ENCODE data around the gene NUDT17.

NUDT17 gene

DNA sequence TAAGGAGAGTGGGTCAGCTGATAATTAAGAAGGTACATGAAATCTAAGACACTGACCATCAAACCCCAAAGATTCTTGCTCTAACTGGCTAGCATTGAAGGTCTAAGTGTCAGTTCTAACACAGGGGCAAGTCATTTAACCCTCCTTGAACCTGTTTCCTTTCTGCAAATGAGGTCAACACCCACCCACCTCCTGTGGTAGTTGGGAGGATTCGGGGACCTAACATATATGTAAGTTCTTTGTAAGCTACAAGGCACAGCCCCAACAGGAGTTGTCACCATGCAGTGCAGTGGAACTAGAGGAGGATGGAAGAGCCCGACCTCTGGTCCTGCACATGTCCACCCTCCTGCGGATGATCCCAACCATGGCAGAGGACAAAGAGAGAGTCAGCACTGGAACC is 2.4 kb downstream of the NUDT17 start:
- no peak for DNase-seq (ENCODE audit: low read depth)

DNA sequence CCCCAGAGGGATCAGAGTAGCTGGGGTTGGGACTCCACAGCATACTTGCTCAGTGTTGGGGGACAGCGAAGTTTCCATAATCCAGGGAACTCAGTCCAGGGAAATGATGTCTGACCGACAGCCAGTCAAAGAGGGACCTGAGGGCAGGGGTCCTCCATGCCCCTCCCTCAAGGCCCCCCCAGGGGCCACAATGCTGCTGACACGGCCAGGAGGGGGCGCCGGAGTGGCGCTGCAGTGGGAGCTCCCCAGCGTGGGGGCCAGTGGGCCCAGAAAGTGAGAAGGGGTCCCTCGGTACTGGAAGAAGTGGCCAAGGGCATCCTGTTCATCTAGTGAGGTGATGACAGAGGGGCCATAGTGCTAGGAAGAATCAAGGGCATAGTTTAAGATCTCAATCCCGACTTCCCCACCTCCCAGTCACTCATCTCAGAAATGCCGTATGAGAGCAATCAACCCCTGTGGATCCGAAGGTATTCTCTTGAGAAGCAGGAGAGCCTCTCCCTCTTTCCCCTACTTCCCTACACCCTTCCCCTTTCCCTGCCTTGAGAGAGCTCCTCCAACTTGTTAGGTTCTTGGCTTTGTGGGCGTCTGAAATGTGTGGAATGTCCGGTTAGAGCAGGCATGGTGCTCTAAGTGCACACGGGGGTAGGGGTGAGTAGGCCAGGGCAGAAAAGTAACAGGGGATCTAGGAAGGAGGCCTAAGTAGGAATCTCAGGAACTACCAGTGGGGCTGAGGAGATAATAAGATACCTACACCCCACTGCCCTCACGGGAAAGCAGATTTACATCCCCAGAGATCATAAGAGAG is 4.1 kb downstream of the NUDT17 start:
- DNase-seq (ENCODE audit: low read depth) = no peak

GRCh38 chr1:145855426-145855948 is 10.1 kb downstream of the NUDT17 start:
- DNase-seq (ENCODE audit: low read depth) = no peak

GRCh38 chr1:145857170-145857569 is 11.7 kb downstream of the NUDT17 start:
- DNase-seq (ENCODE audit: low read depth) = no peak

DNA sequence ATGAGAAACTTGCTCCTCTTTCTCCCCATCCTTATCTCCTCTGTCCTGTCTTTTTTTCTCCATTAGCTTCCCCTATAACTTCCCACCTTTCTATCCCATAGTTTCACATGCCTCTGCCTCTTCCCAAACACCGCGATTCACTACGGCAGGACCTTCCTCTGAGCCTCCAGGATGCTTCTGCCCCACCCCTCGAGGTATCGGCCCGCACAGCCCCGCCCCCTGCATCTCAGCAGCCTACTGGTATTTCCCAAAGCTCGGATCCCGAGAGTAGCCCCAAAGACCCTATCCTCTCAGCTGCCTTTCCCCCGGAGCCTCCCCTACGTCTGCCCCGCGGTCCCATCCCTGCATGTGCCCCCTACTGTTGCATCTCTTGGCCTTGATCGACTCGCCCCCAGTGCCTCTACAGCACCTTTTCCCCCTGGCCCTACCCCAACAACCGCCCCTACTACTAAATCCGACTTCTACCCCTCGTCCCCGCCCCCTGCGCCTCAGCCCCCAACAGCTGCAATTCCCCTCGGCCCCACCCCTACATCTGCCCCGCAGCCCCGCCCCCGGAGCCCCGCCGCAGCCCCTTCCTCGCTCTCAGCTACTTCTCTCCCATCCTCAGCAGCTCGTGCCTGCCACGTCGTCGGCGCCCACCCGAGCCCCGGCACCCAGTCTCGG is 12.9 kb downstream of the NUDT17 start:
- peak; percentile 27 for DNase-seq (ENCODE audit: low read depth)

GRCh38 chr1:145858901-145859490 is 13.6 kb downstream of the NUDT17 start, which contains the start of gene PIAS3:
Gene PIAS3, minus strand, starts transcription at chr1:145859081. Its CDS starts 91 bp downstream, at chr1:145858990.
- DNase-seq (ENCODE audit: low read depth) = peak; percentile 71

DNA sequence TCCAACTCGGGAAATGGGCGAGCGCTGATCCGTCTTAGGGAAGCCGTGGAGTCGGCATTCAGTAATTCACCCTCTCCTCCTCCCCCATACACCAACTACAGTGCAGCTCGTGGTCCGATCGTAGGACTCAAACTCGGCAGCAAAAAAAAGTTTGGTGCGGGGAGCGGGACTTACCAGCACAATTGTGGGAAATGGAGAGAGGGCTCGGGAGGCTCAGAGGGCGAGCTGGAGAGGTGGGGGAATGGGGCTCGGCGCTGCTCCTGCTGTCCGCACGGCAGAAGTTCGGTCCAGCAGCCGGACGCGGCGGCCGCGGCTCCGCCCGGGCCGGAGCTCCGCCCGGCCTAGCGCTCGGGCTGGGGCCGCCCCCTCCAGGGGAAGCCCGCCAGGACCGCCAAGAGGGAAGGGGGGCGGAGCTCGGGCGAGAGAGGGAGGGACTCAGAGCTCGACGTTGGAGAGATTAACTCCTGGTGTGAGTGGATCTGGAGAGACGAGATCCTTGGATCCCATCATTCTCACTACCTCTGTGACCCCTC is 14.1 kb downstream of the NUDT17 start:
- peak; percentile 58 for DNase-seq (ENCODE audit: low read depth)

GRCh38 chr1:145863282-145864018 is 18.0 kb downstream of the NUDT17 start:
- no peak for DNase-seq (ENCODE audit: low read depth)

GRCh38 chr1:145868232-145868631 is 22.8 kb downstream of the NUDT17 start:
- DNase-seq (ENCODE audit: low read depth) = no peak

DNA sequence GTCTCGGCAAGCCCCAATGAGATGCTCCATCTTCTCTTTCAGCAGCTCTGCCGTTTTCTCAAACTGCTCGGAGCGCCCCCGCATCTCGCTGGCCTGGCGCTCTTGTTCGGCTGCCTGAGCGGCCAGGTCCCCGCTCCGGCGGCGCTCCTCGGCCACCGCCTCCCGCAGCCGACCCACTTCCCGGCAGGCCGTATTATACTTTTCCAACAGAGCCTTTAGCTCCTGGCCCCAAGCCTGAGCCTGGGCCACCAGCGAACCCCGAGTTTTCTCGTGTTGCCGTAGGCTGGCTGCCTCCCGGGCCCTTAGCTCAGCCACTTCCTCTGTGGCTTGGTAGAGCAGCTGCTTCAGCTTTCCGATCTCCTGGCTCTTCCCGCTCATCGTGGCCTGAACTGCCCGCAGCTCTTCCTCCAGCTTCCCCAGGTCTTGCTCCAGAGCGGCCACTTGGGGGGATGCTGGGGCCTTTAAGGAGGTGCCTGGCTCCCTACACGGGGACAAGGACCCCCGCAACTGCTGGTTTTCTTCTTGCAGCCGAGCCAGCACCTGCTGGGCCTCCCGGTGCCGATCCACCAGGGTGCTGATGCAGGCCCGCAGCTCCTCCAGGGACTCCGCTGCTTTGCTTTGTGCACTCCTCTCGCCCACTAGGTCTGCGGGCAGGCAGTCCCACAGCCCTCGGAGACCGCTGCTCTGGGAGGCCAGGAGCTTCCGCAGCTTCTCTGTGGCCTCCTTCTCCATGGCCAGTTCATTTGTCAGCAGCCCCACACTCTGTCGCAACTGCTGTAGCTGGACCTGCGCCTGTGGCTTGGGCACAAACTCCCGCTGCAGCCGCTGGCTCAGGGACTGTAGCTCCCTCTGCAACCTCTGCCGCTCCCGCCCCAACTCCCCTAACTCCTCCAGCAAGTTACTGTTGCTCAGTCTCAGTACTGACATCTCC is 26.8 kb downstream of the NUDT17 start:
- peak; percentile 21 for DNase-seq (ENCODE audit: low read depth)

- DNase-seq (ENCODE audit: low read depth) = no peak
Measured at GRCh38 chr1:145874646-145875045, 29.2 kb downstream of the NUDT17 start.

- DNase-seq (ENCODE audit: low read depth) = no peak
Measured at GRCh38 chr1:145877923-145878486, 32.6 kb downstream of the NUDT17 start.

DNA sequence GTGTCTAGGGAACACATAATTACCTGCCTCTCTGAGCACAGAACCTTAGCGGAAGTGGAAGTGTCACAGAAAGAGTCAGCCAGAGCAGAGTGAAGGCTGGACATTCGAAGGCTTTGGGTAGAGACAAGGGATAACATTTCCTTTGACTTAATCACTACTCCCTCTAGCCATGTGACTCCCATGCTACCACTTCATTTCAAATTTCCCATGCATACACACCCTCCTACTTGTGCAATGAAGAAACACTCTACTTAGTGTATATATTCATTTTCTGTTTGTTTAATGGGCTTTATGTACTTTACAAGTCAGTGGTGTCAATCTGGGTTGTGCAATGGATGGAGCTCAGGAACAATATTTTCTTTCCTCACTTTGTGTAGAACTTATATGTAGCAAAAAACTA is 33.3 kb downstream of the NUDT17 start:
- DNase-seq (ENCODE audit: low read depth) = no peak

GRCh38 chr1:145879775-145880174 is 34.3 kb downstream of the NUDT17 start:
- DNase-seq (ENCODE audit: low read depth) = no peak

DNA sequence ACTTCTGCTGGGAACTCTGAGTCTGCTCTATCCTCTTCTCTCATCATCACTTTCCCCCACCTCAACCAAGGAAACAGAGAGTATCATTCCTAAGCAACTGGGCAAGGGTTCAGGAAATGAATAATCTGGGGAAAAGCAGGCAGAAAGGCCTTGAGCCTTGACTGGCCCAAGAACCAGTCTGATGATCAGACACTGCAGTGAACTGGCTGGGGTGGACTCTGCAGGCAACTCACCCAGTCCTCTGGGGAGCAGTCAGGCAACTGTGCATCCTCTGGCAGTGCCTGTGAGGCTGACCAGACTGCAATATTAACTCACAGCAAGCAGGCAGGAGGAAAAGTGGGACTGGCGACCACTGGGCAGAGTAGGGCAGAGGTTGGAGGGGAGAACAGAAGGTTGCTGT is 39.2 kb downstream of the NUDT17 start:
- no peak for DNase-seq (ENCODE audit: low read depth)

DNA sequence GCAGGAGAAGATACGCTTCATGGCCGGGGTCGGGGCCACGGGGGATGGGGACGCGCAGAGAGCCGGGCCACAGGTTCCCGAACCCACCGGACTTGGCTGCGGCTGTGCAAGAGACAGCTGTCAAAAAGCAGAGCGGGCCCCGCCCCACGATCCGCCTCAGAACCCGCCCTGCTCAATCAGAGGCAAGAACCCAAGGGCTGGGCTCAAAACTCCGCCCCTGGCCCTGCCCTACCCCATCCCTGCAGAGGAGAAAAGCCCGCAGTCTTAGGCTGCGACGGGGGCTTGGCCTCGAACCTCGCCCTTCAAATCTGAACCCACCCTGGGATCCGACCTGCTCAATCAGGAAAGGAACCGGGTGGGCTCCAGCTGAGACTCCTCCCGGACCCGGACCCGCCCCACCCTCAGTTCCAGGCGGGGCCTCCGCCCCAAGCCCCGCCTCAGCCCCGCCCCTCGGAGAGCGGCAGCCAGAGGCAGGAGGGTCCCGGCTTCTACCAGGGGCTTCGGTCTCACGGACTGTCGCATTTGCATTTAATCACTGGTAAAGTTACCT is 40.4 kb downstream of the NUDT17 start, which contains the start of gene ANKRD35:
Gene ANKRD35 (minus strand): TSS at position 129 of the 550 bp plus-strand sequence. CDS start 108 bp downstream, at position 21.
- DNase-seq (ENCODE audit: low read depth) = peak; percentile 71

DNA sequence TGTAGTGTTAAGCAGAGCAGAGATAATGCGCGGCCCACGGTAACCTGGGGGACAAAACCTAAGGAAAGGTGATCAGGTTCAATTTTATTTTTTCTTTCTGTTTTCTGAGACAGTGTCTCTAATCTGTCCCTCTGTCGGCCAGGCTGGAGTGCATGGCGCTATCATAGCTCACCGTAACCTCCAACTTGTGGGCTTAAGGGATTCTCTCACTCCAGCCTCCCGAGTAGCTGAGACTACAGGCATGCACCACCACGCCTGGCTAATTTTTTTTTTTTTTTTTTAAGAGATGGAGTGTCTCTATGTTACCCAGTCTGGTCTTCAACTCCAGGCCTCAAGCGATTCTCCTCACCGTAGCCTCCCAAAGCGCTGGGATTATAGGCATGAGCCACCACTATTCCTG is 41.0 kb downstream of the NUDT17 start:
- no peak for DNase-seq (ENCODE audit: low read depth)

- no peak for DNase-seq (ENCODE audit: low read depth)
Measured at GRCh38 chr1:145886816-145887215, 41.4 kb downstream of the NUDT17 start.

DNA sequence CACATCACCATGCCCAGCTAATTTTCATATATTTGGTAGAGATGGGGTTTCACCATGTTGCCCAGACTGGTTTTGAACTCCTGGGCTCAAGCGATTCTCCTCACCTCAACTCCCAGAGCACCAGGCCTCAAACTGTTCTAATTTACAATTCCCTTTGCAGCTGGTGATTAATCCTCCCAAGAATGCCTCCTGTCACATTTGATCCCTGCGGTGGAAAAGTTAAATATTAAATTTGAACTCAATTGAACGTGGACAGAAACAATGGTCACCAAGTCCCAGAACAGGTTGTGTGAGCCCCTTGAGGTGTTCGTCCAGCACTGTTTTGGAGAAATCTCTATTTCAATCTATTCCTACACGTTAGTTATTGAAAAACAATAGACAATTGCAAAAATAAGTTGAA is 42.2 kb downstream of the NUDT17 start:
- no peak for DNase-seq (ENCODE audit: low read depth)

GRCh38 chr1:145889722-145890121 is 44.3 kb downstream of the NUDT17 start:
- no peak for DNase-seq (ENCODE audit: low read depth)

Measured in activated T-helper 1 cell treated with Interleukin-2 at 50 U/mL for 16 hours (primary cell).